Spleen (tissue), 11 donors: ENCODE results near the gene PRKCE. TPM values are rescaled to one million over a fixed set of nuclear protein-coding genes. Genes with fewer than 3 reads are reported as not detected.

Source experiments
- DNase-seq: peaks from one replicate; pipeline ENCODE4 v3.0.0-alpha.2; 2020
- H3K27ac ChIP-seq, 8 donors: fragments of 200-600 bp; sonication (generic) in 7 of 8; 1 replicate in 4 of 8; 2 replicates in 4 of 8; pipeline versions ENCODE4 v1.5.0 to v1.8.0; 2016 to 2021; ENCODE audit warnings: inconsistent platforms in 4 of 8, mild to moderate bottlenecking in 4 of 8, moderate library complexity in 1 of 8
- H3K27me3 ChIP-seq, 7 donors: fragments of 200-600 bp; sonication (generic) in 6 of 7; replicated peaks in 1 of 7; 1 replicate in 4 of 7; 2 replicates in 3 of 7; pipeline versions ENCODE4 v1.5.0 to v1.8.0; 2016 to 2021; ENCODE audit warnings: inconsistent platforms in 3 of 7, mild to moderate bottlenecking in 1 of 7
- H3K36me3 ChIP-seq, 6 donors: fragments of 200-600 bp; sonication (generic) in 5 of 6; 1 replicate in 4 of 6; 2 replicates in 2 of 6; pipeline versions ENCODE4 v1.5.0 to v1.8.0; 2016 to 2021; ENCODE audit warnings: inconsistent platforms in 2 of 6
- H3K4me1 ChIP-seq, 6 donors: fragments of 200-600 bp; sonication (generic) in 5 of 6; 1 replicate in 3 of 6; 2 replicates in 3 of 6; pipeline versions ENCODE4 v1.5.0 to v1.8.0; 2016 to 2021; ENCODE audit warnings: inconsistent platforms in 3 of 6
- H3K4me3 ChIP-seq, 8 donors: fragments of 200-600 bp; sonication (generic) in 7 of 8; 1 replicate in 4 of 8; 2 replicates in 4 of 8; pipeline versions ENCODE4 v1.5.0 to v1.8.0; 2016 to 2021; ENCODE audit warnings: inconsistent platforms in 4 of 8, mild to moderate bottlenecking in 4 of 8, moderate library complexity in 2 of 8
- H3K9me3 ChIP-seq, 8 donors: fragments of 200-600 bp; sonication (generic) in 7 of 8; 1 replicate in 4 of 8; 2 replicates in 4 of 8; pipeline versions ENCODE4 v1.5.0 to v1.8.0; 2016 to 2021; ENCODE audit warnings: inconsistent platforms in 4 of 8
- POLR2A ChIP-seq, 3 donors: fragments of 450-650 bp; IDR thresholded peaks; one replicate each; pipeline ENCODE4 v1.5.1; 2017; ENCODE audit warnings: antibody characterized with exemption in 3 of 3, mild to moderate bottlenecking in 1 of 3
- POLR2AphosphoS5 ChIP-seq, 3 donors: sonication (generic); formaldehyde crosslinking; IDR thresholded peaks; one replicate each; pipeline ENCODE4 v1.5.1; 2017; ENCODE audit warnings: antibody characterized with exemption in 3 of 3
- WGBS, 5 donors: extraction: QIAGEN DNeasy Blood & Tissue Kit in 3 of 5; methylation state at CpG; one replicate each; pipeline versions ENCODE4 v1.1.5 to v1.1.7; 2013 to 2018; 5-methylcytosine and 5-hydroxymethylcytosine counted together
- intact Hi-C: fragments of 100-400 bp; cut with DNase I; formaldehyde crosslinking; loops from one replicate; pipeline ENCODE4 v1.15.0; 2023; ENCODE audit warnings: low total_unique reads
- polyA plus RNA-seq, 3 donors: library from polyadenylated mRNA; stranded (reverse); fragments of 200-250 nt; gene quantifications; one replicate each; pipeline ENCODE4 v1.2.1, GENCODE V29; 2013
- total RNA-seq, 7 donors: library from RNA; depleted of rRNA in 3 of 7; stranded (reverse); fragments of >200 nt in 3 of 7; fragmentation: NEBNext Ultra II Directional in 4 of 7; extraction: Animal tissue kit (Norgen Biotek cat#: 25700) in 4 of 7; gene quantifications; one replicate each; pipeline versions ENCODE4 v1.1.0 to v1.2.1, GENCODE V29; 2016 to 2021
- TF ChIP-seq, protein P1 (sequence below), 11 experiments: fragments of 200-600 bp in 7 of 11; fragments of 450-650 bp in 4 of 11; sonication (generic) in 4 of 11; IDR thresholded peaks in 8 of 11; conservative IDR thresholded peaks in 3 of 11; 1 replicate in 7 of 11; 2 replicates in 4 of 11; pipeline versions ENCODE4 v1.4.0 to v1.8.0; 2016 to 2021; ENCODE audit warnings: antibody characterized with exemption in 11 of 11, inconsistent platforms in 4 of 11, mild to moderate bottlenecking in 1 of 11
- donor health status: healthy with polysubstance abuse.
- donor health status: DM: no; HTN: no; CAD: no; lungs with moderate emphysema.
- donor health status: DM: no; HTN: no; CAD: no.
- donor health status: Bipolar disorder and iron deficiency.
- donor health status: healthy.
- donor health status: DM: no; HTN: no; CAD: no.
- donor health status: DM: yes; HTN: yes; CAD: no.

Gene PRKCE
- total and polyA plus RNA-seq, 10 donors, result 2.5 to 43.6 (median 18.8) TPM

DNA sequence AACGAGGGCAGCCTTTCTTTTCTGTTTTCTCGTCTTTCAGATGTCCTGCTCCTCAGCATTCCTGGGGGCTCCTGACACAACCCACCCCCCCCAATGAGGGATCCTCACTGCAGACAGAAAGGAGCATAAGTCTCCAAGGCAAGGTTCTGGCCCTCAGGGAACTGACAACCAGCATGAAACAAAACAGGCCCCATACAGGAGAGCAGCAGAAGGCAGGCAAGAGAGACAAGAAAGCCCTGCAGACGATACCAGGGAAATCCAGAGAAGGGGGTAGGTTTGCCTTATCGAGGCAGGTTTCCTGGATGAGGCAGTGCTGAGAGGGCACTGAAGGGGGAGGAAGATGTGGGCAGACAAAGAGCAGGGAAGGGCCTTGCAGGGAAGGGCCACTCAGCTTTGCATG is 541.9 kb downstream of the PRKCE start:
- H3K9me3 ChIP-seq, result no peaks in the 10 kb centered on the region
- no peak for DNase-seq
- TF ChIP-seq POLR2AphosphoS5 (IDR thresholded peaks at IDR 0.05) (no peak), POLR2A (IDR thresholded peaks at IDR 0.05) (no peak)
- TF ChIP-seq, protein P1, sequence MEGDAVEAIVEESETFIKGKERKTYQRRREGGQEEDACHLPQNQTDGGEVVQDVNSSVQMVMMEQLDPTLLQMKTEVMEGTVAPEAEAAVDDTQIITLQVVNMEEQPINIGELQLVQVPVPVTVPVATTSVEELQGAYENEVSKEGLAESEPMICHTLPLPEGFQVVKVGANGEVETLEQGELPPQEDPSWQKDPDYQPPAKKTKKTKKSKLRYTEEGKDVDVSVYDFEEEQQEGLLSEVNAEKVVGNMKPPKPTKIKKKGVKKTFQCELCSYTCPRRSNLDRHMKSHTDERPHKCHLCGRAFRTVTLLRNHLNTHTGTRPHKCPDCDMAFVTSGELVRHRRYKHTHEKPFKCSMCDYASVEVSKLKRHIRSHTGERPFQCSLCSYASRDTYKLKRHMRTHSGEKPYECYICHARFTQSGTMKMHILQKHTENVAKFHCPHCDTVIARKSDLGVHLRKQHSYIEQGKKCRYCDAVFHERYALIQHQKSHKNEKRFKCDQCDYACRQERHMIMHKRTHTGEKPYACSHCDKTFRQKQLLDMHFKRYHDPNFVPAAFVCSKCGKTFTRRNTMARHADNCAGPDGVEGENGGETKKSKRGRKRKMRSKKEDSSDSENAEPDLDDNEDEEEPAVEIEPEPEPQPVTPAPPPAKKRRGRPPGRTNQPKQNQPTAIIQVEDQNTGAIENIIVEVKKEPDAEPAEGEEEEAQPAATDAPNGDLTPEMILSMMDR (IDR thresholded peaks at IDR 0.05 in 8 of 11, conservative IDR thresholded peaks at IDR 0.05 in 3 of 11), result no peak
- H3K27me3 ChIP-seq, result no peaks in the 10 kb centered on the region
- intact Hi-C loops, result no loop called here
- 78 to 91% (median 83%) methylated on average over 4 of the region's 4 CpGs for WGBS, 5 donors
- no peak overlapping the region for H3K4me3 ChIP-seq
- H3K36me3 ChIP-seq, result no peaks in the 10 kb centered on the region
- H3K4me1 ChIP-seq, result peaks cover 0 to 21% (median 6%) of the 10 kb centered on the region in 6 donors
- H3K27ac ChIP-seq, result no peak overlapping the region

DNA sequence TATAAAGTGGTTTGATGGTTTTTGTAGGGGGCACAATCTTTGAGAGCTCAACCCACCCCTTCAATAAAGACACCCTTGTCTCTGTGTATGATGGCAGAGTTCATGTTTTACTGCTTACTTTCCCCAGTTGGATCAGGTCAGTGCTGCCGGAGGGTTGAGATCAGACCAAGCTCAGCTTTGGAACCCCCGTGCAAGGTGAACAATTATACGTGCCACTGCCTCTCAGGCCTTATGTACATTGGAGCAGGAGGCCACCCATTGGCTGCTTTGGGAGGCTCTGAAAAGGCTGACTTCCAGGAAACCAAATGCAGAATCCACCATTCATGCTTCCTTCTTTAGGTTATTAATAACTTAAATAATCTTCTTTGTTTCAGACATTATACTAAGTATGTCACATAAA is 542.4 kb downstream of the PRKCE start:
- Histone ChIP-seq H3K4me1 (peaks cover 0 to 23% (median 9%) of the 10 kb centered on the region in 6 donors), H3K36me3 (no peaks in the 10 kb centered on the region), H3K27me3 (no peaks in the 10 kb centered on the region), H3K4me3 (no peak overlapping the region), H3K9me3 (no peaks in the 10 kb centered on the region), H3K27ac (no peak overlapping the region)
- no peak for DNase-seq
- intact Hi-C loops, result no loop called here
- 90 to 95% (median 93%) methylated on average over 3 of the region's 3 CpGs for WGBS, 5 donors
- TF ChIP-seq POLR2AphosphoS5 (IDR thresholded peaks at IDR 0.05), result no peak
- TF ChIP-seq POLR2A (IDR thresholded peaks at IDR 0.05), result no peak
- TF ChIP-seq, protein P1 (IDR thresholded peaks at IDR 0.05 in 8 of 11, conservative IDR thresholded peaks at IDR 0.05 in 3 of 11), result no peak

DNA sequence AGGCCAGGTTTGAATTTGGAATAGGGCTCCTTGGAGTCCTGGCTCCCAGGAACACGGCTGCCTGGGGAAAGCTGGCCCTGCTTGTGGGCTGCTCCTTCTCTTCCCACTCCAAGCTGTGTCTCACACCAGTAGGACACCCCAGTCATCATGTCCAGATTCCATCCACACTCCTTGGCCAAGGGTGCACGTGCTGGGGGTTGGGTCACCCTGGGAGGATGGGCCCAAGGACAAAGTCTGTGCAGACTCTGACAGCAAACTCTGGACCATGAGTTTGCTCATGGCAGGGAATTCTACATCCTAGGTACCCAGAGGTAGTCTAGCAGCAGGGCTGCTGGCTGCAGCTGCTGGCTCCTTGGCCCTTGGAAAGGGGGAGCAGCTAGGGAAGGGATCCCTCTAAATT is 543.4 kb downstream of the PRKCE start:
- peaks cover 0 to 33% (median 13%) of the 10 kb centered on the region in 6 donors for H3K4me1 ChIP-seq
- no peak overlapping the region for H3K4me3 ChIP-seq
- WGBS, 5 donors, result 73 to 90% (median 79%) methylated on average over 1 to 2 of the region's 2 CpGs
- H3K27ac ChIP-seq, result no peak overlapping the region
- H3K27me3 ChIP-seq, result no peaks in the 10 kb centered on the region
- H3K36me3 ChIP-seq, result no peaks in the 10 kb centered on the region
- H3K9me3 ChIP-seq, result no peaks in the 10 kb centered on the region
- no peak for DNase-seq
- TF ChIP-seq POLR2AphosphoS5 (IDR thresholded peaks at IDR 0.05), result no peak
- TF ChIP-seq, protein P1 (IDR thresholded peaks at IDR 0.05 in 8 of 11, conservative IDR thresholded peaks at IDR 0.05 in 3 of 11), result no peak
- TF ChIP-seq POLR2A (IDR thresholded peaks at IDR 0.05), result no peak
- intact Hi-C loops, result no loop called here

DNA sequence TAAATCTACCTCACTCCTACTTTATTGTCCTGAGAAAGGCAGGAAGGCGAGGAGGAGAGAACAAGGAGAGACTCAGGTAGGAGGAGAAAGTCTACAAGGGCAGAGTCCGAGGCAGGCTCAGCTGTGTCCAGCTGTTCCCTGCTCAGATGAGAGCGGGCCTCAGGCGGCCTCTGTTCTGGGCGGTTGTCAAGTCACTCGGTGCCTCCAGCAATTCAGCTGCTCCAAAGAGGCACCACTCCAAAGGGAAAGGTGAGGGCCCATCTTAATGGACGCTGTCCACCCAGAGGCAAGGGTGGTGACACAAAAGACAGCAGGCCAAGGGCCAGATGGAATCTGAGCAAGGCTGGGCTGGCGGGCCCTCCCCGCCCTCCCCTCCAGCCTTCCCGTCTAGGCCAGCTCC is 544.3 kb downstream of the PRKCE start:
- intact Hi-C loops, result no loop called here
- no peaks in the 10 kb centered on the region for H3K27me3 ChIP-seq
- H3K36me3 ChIP-seq, result no peaks in the 10 kb centered on the region
- TF ChIP-seq POLR2A (IDR thresholded peaks at IDR 0.05), result no peak
- H3K4me3 ChIP-seq, result no peak overlapping the region
- no peak overlapping the region for H3K27ac ChIP-seq
- 93 to 97% (median 94%) methylated on average over 9 to 10 of the region's 10 CpGs for WGBS, 5 donors
- peaks cover 6 to 43% (median 19%) of the 10 kb centered on the region in 6 donors for H3K4me1 ChIP-seq
- DNase-seq, result no peak
- no peaks in the 10 kb centered on the region for H3K9me3 ChIP-seq
